GM12891 (cell line): ENCODE data around the gene ANP32B.
"Not testable (repeated sequence)": the region's sequence is repeated elsewhere in the genome, so short reads cannot be mapped to it uniquely, and the experiment has no call there.

ENCODE experiments used
- POLR2A ChIP-seq: IDR thresholded peaks from 2 replicates; pipeline ENCODE4 v1.6.1; 2011; ENCODE audit warnings: low read depth, low read length, control low read depth
- POLR2AphosphoS5 ChIP-seq: IDR thresholded peaks from 2 replicates; pipeline ENCODE4 v1.6.1; 2011; ENCODE audit warnings: low read depth, low read length, control low read depth
- TAF1 ChIP-seq: IDR thresholded peaks from 2 replicates; pipeline ENCODE4 v1.6.1; 2011; ENCODE audit warnings: low read depth, low read length, control low read depth

DNA sequence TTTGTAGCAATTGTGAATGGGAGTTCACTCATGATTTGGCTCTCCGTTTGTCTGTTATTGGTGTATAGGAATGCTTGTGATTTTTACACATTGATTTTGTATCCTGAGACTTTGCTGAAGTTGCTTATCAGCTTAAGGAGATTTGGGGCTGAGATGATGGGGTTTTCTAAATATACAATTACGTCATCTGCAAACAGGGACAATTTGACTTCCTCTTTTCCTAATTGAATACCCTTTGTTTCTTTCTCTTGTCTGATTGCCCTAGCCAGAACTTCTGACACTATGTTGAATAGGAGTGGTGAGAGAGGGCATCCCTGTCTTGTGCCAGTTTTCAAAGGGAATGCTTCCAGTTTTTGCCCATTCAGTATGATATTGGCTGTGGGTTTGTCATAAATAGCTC, 36.0 kb upstream of the ANP32B start:
- not testable (repeated sequence) for TF ChIP-seq POLR2AphosphoS5, POLR2A, TAF1
